Measurements from ENCODE around the gene SLC22A23.

- TF ChIP-seq CTCF (conservative IDR thresholded peaks at IDR 0.05 in 1 of 2, IDR thresholded peaks at IDR 0.05 in 1 of 2; ENCODE audit: extremely low read depth in 1 of 2, insufficient read depth in 1 of 2, low read depth in 1 of 2, low read length in 2 of 2) (no peak), EZH2 (IDR thresholded peaks at IDR 0.05; ENCODE audit: borderline replicate concordance, low read length) (no peak)
Observed at GRCh38 chr6:3429211-3429610, 27.6 kb downstream of the SLC22A23 start.

Measured in mammary epithelial cell (primary cell).